ENCODE measurements around the gene FBXO36. TPM values are rescaled to one million over a fixed set of nuclear protein-coding genes. Genes with fewer than 3 reads are reported as not detected.

Gene FBXO36
- total RNA-seq, 6 experiments from 2014 or later, result 1.3 to 2.9 (median 2.4) TPM

GRCh38 chr2:230023313-230023712 lies 101.0 kb downstream of the FBXO36 start:
- Mint-ChIP-seq H3K4me1 (ENCODE audit: low read depth) (peaks cover 3% of the 10 kb centered on the region), H3K27me3 (ENCODE audit: insufficient read depth) (peaks cover 1% of the 10 kb centered on the region), H3K27ac (no peak overlapping the region), H3K9me3 (no peaks in the 10 kb centered on the region), H3K36me3 (ENCODE audit: low read depth) (no peaks in the 10 kb centered on the region), H3K4me3 (no peak overlapping the region)
- no peak for DNase-seq
- no peak for TF ChIP-seq CTCF (IDR thresholded peaks at IDR 0.05)

GRCh38 chr2:230042195-230042594 lies 119.9 kb downstream of the FBXO36 start:
- Mint-ChIP-seq H3K4me1 (ENCODE audit: low read depth) (no peaks in the 10 kb centered on the region), H3K9me3 (no peaks in the 10 kb centered on the region), H3K4me3 (no peak overlapping the region), H3K36me3 (ENCODE audit: low read depth) (no peaks in the 10 kb centered on the region), H3K27ac (no peak overlapping the region), H3K27me3 (ENCODE audit: insufficient read depth) (peaks cover 2% of the 10 kb centered on the region; the same call in 1 of the 2 replicates)
- peak; percentile 2 for DNase-seq
- TF ChIP-seq CTCF (IDR thresholded peaks at IDR 0.05), result no peak

GRCh38 chr2:230043025-230043424 lies 120.7 kb downstream of the FBXO36 start:
- no peaks in the 10 kb centered on the region for H3K9me3 Mint-ChIP-seq
- H3K27me3 Mint-ChIP-seq (ENCODE audit: insufficient read depth), result peaks cover 2% of the 10 kb centered on the region; the same call in 1 of the 2 replicates
- H3K4me3 Mint-ChIP-seq, result no peak overlapping the region
- TF ChIP-seq CTCF (IDR thresholded peaks at IDR 0.05), result no peak
- H3K27ac Mint-ChIP-seq, result no peak overlapping the region
- no peaks in the 10 kb centered on the region for H3K36me3 Mint-ChIP-seq (ENCODE audit: low read depth)
- H3K4me1 Mint-ChIP-seq (ENCODE audit: low read depth), result no peaks in the 10 kb centered on the region
- DNase-seq, result no peak

- Mint-ChIP-seq H3K27me3 (ENCODE audit: insufficient read depth) (peaks cover 4% of the 10 kb centered on the region; the same call in 1 of the 2 replicates), H3K4me3 (no peak overlapping the region), H3K27ac (no peak overlapping the region), H3K4me1 (ENCODE audit: low read depth) (no peaks in the 10 kb centered on the region), H3K36me3 (ENCODE audit: low read depth) (no peaks in the 10 kb centered on the region), H3K9me3 (no peaks in the 10 kb centered on the region)
- no peak for TF ChIP-seq CTCF (IDR thresholded peaks at IDR 0.05)
- DNase-seq, result no peak
These were observed 121.2 kb downstream of the FBXO36 start for GRCh38 chr2:230043461-230043860.

GRCh38 chr2:230046491-230046890 lies 124.2 kb downstream of the FBXO36 start:
- Mint-ChIP-seq H3K9me3 (no peaks in the 10 kb centered on the region), H3K27me3 (ENCODE audit: insufficient read depth) (peaks cover 5% of the 10 kb centered on the region; the same call in 1 of the 2 replicates), H3K27ac (no peak overlapping the region), H3K4me3 (no peak overlapping the region), H3K4me1 (ENCODE audit: low read depth) (no peaks in the 10 kb centered on the region), H3K36me3 (ENCODE audit: low read depth) (no peaks in the 10 kb centered on the region)
- no peak for TF ChIP-seq CTCF (IDR thresholded peaks at IDR 0.05)
- DNase-seq, result no peak

All from HFFc6 (cell line).